Nephron progenitor cell (in vitro differentiated cells): ENCODE measurements around the gene PKM.
A peak's percentile ranks its signal among the peaks of the same experiment; 100 is the strongest.

Experiments
- DNase-seq: peaks from one replicate; pipeline ENCODE4 v3.0.0; 2021
- H3K27ac Mint-ChIP-seq: 2 replicates; pipeline ENCODE4 v1.8.0; 2021; ENCODE audit warnings: mild to moderate bottlenecking, moderate library complexity, mixed read lengths
- H3K27me3 Mint-ChIP-seq: 2 replicates; pipeline ENCODE4 v1.8.0; 2021; ENCODE audit warnings: mild to moderate bottlenecking, low read depth, mixed read lengths; ENCODE audit not compliant: poor library complexity
- H3K36me3 Mint-ChIP-seq: 2 replicates; pipeline ENCODE4 v1.8.0; 2021; ENCODE audit warnings: low read depth, mixed read lengths
- H3K4me1 Mint-ChIP-seq: 2 replicates; pipeline ENCODE4 v1.8.0; 2021; ENCODE audit warnings: mixed read lengths
- H3K4me3 Mint-ChIP-seq: 2 replicates; pipeline ENCODE4 v1.8.0; 2021; ENCODE audit warnings: mild to moderate bottlenecking, moderate library complexity, mixed read lengths
- H3K9me3 Mint-ChIP-seq: 2 replicates; pipeline ENCODE4 v1.8.0; 2021; ENCODE audit warnings: mild to moderate bottlenecking, moderate library complexity, mixed read lengths
- TF ChIP-seq, protein P1 (sequence below): fragments of 200-600 bp; sonication (generic); IDR thresholded peaks from 2 replicates; pipeline ENCODE4 v1.5.0; 2021; ENCODE audit warnings: antibody characterized with exemption

Gene PKM

DNA sequence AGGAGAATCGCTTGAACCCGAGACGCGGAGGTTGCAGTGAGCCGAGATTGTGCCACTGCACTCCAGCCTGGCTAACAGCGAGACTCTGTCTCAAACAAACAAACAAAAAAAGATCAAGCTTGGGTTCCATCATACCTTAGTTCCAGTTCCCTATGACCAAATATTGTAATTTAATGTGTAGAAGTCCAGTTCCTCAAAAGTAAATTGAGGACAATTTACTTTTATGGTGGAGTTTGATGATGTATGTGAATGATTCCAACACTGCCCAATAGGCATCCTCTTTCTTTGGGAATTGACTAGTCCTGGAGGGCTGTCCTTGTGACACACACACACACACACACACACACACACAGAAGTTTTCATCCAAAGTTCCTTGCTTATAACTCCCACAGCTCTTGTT, 2.8 kb upstream of the PKM start:
- TF ChIP-seq, protein P1, sequence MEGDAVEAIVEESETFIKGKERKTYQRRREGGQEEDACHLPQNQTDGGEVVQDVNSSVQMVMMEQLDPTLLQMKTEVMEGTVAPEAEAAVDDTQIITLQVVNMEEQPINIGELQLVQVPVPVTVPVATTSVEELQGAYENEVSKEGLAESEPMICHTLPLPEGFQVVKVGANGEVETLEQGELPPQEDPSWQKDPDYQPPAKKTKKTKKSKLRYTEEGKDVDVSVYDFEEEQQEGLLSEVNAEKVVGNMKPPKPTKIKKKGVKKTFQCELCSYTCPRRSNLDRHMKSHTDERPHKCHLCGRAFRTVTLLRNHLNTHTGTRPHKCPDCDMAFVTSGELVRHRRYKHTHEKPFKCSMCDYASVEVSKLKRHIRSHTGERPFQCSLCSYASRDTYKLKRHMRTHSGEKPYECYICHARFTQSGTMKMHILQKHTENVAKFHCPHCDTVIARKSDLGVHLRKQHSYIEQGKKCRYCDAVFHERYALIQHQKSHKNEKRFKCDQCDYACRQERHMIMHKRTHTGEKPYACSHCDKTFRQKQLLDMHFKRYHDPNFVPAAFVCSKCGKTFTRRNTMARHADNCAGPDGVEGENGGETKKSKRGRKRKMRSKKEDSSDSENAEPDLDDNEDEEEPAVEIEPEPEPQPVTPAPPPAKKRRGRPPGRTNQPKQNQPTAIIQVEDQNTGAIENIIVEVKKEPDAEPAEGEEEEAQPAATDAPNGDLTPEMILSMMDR: no peak
- Mint-ChIP-seq H3K9me3 (no peaks in the 10 kb centered on the region), H3K36me3 (no peaks in the 10 kb centered on the region), H3K27me3 (peaks cover 9% of the 10 kb centered on the region), H3K4me3 (no peak overlapping the region), H3K4me1 (peaks cover 24% of the 10 kb centered on the region), H3K27ac (no peak overlapping the region)
- DNase-seq: no peak

DNA sequence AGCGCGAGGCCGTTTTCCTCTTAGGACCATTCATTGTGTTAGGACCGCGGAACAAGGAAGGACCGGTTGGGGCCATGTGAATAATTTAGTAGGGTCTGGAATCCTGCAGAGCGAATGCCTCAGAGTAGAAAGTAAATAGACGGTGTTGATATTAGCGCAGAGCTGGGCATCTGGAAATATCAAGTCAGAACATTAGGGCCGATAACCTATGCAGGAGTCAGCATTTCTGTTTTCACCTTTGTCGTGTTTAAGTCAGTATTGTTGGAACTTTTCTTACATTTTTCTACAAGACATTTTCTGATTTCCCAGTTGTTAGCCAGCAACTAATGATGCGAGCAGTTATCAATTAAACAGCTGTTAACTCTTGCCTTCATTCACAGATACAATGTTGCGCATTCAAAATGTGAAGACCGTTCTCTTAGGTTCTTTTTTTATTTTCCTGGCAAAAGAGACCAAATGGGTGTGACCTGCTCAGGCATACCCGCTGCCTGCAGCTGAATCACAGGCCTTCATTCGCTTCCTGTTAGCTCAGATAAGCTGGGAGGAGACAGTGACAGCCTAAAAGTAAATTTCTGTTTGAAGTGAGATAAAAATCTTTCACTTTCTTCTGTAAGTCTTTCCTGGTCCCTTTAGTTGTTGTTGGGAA, 966 bp upstream of the PKM start:
- H3K36me3 Mint-ChIP-seq: no peaks in the 10 kb centered on the region
- peaks cover 43% of the 10 kb centered on the region for H3K4me1 Mint-ChIP-seq
- peak overlapping the region; percentile 98 for H3K27ac Mint-ChIP-seq
- H3K4me3 Mint-ChIP-seq: peak overlapping the region; percentile 98
- H3K27me3 Mint-ChIP-seq: peaks cover 9% of the 10 kb centered on the region
- DNase-seq: no peak
- no peaks in the 10 kb centered on the region for H3K9me3 Mint-ChIP-seq
- TF ChIP-seq, protein P1: no peak

DNA sequence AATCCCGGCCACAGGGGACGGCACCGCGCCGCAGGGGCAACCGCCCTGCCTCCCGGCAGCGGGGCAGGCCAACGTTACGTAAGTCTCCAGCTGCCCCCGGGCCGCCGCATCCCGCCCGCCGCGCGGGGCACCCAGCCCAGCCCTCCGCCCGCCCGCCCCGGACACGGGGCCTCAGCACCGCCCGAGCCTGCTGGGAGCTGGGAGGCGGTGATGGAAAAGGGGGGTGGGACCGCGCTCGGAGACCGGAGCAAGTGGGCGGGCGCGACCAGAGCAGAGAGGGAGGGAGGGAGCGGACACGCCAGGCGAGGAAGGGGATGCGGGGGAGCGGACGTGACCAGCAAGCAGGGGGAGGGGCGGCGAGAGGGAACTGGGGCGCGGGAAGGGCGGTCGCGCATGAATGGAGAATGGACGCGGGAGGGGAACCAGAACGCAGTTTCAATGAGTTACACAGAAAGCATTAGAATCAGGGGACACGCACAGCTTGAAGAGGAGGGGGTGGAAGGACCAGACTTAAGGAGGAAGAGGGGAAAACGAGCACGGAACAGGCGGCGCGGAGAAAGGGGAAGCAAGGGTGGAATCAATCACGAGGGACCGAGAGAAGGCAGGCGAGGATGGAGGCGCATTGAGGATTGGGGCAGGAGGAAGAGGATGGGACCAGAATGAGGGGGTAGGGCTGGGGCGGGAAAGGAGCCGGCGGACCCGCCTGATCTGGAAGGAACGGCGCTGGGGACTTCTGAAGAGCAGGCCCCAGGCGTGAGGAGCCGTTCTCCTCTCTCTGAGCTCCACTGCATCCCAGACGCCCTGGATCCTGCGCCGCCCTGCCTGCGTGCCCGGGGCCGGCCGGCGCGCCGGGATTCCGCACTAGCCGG, 559 bp downstream of the PKM start:
- TF ChIP-seq, protein P1: no peak
- DNase-seq: peak; percentile 93
- Mint-ChIP-seq H3K9me3 (no peaks in the 10 kb centered on the region), H3K4me3 (peak overlapping the region; percentile 98), H3K4me1 (peaks cover 56% of the 10 kb centered on the region), H3K27me3 (peaks cover 9% of the 10 kb centered on the region), H3K27ac (peak overlapping the region; percentile 99), H3K36me3 (peaks cover 8% of the 10 kb centered on the region)

DNA sequence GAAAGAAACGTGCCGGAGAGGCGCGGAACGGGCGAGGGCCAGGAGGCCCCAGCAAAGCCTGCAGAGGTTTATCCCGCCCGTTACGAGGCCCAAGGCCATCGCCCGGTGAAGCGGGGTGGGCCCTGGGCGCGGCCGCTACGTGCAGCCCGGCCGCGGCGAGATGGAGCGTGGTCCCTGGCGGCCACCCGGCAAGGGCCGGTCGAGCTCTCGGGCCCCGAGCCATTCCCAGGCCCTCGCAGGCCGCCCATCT, 1.1 kb downstream of the PKM start:
- Mint-ChIP-seq H3K27me3 (peaks cover 9% of the 10 kb centered on the region), H3K36me3 (peaks cover 11% of the 10 kb centered on the region), H3K4me1 (peaks cover 60% of the 10 kb centered on the region), H3K4me3 (peak overlapping the region; percentile 100), H3K9me3 (no peaks in the 10 kb centered on the region), H3K27ac (peak overlapping the region; percentile 99)
- TF ChIP-seq, protein P1: no peak
- DNase-seq: no peak

DNA sequence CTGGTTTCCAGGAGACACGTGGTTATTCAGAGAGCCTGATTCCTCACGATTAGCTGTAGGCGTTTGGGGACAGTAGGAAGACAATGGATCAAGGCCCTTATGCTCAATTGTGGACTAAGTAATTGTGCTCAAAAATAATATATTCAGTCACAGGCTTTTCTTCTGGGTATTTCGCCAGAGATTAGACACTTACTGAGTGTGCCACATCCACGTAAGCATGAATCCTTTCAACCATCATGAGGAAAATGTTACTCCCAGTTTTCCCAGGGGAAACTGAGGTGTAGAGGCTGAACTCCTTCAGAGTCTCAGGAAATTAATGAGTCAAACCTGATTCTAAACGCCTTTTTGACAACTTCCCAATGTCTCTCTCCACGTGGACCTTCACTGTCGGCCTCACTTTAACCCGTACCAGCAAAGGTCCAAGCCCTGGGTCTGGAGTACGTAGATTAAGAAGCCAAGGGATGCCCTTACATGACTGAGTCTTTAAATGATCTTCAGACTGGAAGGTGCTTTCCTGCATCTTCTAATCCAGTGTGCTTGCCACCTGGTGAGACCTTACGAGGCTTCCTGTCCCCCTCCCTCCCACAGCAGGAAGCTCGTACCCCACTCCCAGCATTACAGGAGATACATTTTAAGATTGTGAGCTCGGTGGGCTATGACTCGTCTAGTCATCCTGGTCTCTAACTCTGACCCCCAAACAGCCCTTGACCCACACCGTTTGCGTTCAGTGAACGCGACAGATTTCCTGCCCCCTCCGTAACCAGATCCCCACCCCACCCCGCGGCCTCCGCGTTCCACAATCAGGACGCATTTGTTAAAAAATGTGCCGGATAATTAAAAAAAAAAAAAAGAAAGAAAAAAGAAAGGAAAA, 1.7 kb downstream of the PKM start:
- Mint-ChIP-seq H3K4me1 (peaks cover 63% of the 10 kb centered on the region), H3K4me3 (peak overlapping the region; percentile 100), H3K27me3 (peaks cover 9% of the 10 kb centered on the region), H3K9me3 (no peaks in the 10 kb centered on the region), H3K27ac (peak overlapping the region; percentile 99), H3K36me3 (peaks cover 14% of the 10 kb centered on the region)
- DNase-seq: peak; percentile 25
- TF ChIP-seq, protein P1: no peak
